ENCODE data around the gene CARTPT. TPM values are rescaled to one million over a fixed set of nuclear protein-coding genes. Genes with fewer than 3 reads are reported as not detected.

CARTPT gene
- total RNA-seq, 1 experiment from 2014 or later: not detected

- DNase-seq: no peak
- Mint-ChIP-seq H3K27ac (ENCODE audit: unreplicated experiment) (no peak overlapping the region), H3K27me3 (ENCODE audit: insufficient read depth, unreplicated experiment) (no peaks in the 10 kb centered on the region), H3K9me3 (ENCODE audit: unreplicated experiment) (no peaks in the 10 kb centered on the region), H3K4me3 (ENCODE audit: unreplicated experiment) (no peak overlapping the region), H3K4me1 (ENCODE audit: low read depth, unreplicated experiment) (no peaks in the 10 kb centered on the region), H3K36me3 (ENCODE audit: insufficient read depth, unreplicated experiment) (no peaks in the 10 kb centered on the region)
- Histone ChIP-seq H3K36me3 (ENCODE audit: control insufficient read depth, insufficient read depth, low read length) (no peaks in the 10 kb centered on the region), H3K9me3 (no peaks in the 10 kb centered on the region), H3K4me3 (ENCODE audit: low read depth, low read length) (no peak overlapping the region), H3K4me1 (no peaks in the 10 kb centered on the region), H3K27me3 (replicated peaks; ENCODE audit: control insufficient read depth, insufficient read depth, low read length) (no peaks in the 10 kb centered on the region)
- CTCF ChIA-PET: no interaction called here
- no TSS peak for BruUV-seq (replicated peaks)
- TF ChIP-seq CTCF (IDR thresholded peaks at IDR 0.05; ENCODE audit: insufficient read depth in 1 of 2, low read depth in 1 of 2, low read length in 1 of 2, severe bottlenecking in 1 of 2, unreplicated experiment in 1 of 2): no peak
- intact Hi-C loops (cut with micrococcal nuclease; ENCODE audit: unreplicated experiment): no loop called here
- POLR2A ChIA-PET: no interaction called here
Measured at GRCh38 chr5:71744009-71744790, 25.1 kb downstream of the CARTPT start.

- Mint-ChIP-seq H3K4me3 (ENCODE audit: unreplicated experiment) (no peak overlapping the region), H3K4me1 (ENCODE audit: low read depth, unreplicated experiment) (no peaks in the 10 kb centered on the region), H3K27me3 (ENCODE audit: insufficient read depth, unreplicated experiment) (no peaks in the 10 kb centered on the region), H3K36me3 (ENCODE audit: insufficient read depth, unreplicated experiment) (no peaks in the 10 kb centered on the region), H3K9me3 (ENCODE audit: unreplicated experiment) (peaks cover 7% of the 10 kb centered on the region), H3K27ac (ENCODE audit: unreplicated experiment) (no peak overlapping the region)
- ChIA-PET CTCF (no interaction called here), POLR2A (no interaction called here)
- H3K4me3 ChIP-seq (ENCODE audit: low read depth, low read length): no peak overlapping the region
- BruUV-seq (replicated peaks): no TSS peak
- no peaks in the 10 kb centered on the region for H3K9me3 ChIP-seq
- H3K4me1 ChIP-seq: no peaks in the 10 kb centered on the region
- intact Hi-C loops (cut with micrococcal nuclease; ENCODE audit: unreplicated experiment): no loop called here
- DNase-seq: no peak
- no peaks in the 10 kb centered on the region for H3K36me3 ChIP-seq (ENCODE audit: control insufficient read depth, insufficient read depth, low read length)
- no peak for TF ChIP-seq CTCF (IDR thresholded peaks at IDR 0.05; ENCODE audit: insufficient read depth in 1 of 2, low read depth in 1 of 2, low read length in 1 of 2, severe bottlenecking in 1 of 2, unreplicated experiment in 1 of 2)
- no peaks in the 10 kb centered on the region for H3K27me3 ChIP-seq (replicated peaks; ENCODE audit: control insufficient read depth, insufficient read depth, low read length)
Measured at GRCh38 chr5:71747182-71747581, 28.1 kb downstream of the CARTPT start.

- ChIA-PET CTCF (no interaction called here), POLR2A (no interaction called here)
- no peak overlapping the region for H3K27ac Mint-ChIP-seq (ENCODE audit: unreplicated experiment)
- H3K36me3 Mint-ChIP-seq (ENCODE audit: insufficient read depth, unreplicated experiment): no peaks in the 10 kb centered on the region
- no peak for DNase-seq
- Histone ChIP-seq H3K4me1 (no peaks in the 10 kb centered on the region), H3K9me3 (no peaks in the 10 kb centered on the region), H3K4me3 (ENCODE audit: low read depth, low read length) (no peak overlapping the region), H3K27me3 (replicated peaks; ENCODE audit: control insufficient read depth, insufficient read depth, low read length) (no peaks in the 10 kb centered on the region), H3K36me3 (ENCODE audit: control insufficient read depth, insufficient read depth, low read length) (no peaks in the 10 kb centered on the region)
- peaks cover 7% of the 10 kb centered on the region for H3K9me3 Mint-ChIP-seq (ENCODE audit: unreplicated experiment)
- no peaks in the 10 kb centered on the region for H3K27me3 Mint-ChIP-seq (ENCODE audit: insufficient read depth, unreplicated experiment)
- H3K4me1 Mint-ChIP-seq (ENCODE audit: low read depth, unreplicated experiment): no peaks in the 10 kb centered on the region
- intact Hi-C loops (cut with micrococcal nuclease; ENCODE audit: unreplicated experiment): no loop called here
- TF ChIP-seq CTCF (IDR thresholded peaks at IDR 0.05; ENCODE audit: insufficient read depth in 1 of 2, low read depth in 1 of 2, low read length in 1 of 2, severe bottlenecking in 1 of 2, unreplicated experiment in 1 of 2): no peak
- no peak overlapping the region for H3K4me3 Mint-ChIP-seq (ENCODE audit: unreplicated experiment)
- BruUV-seq (replicated peaks): no TSS peak
Measured at GRCh38 chr5:71748360-71748759, 29.3 kb downstream of the CARTPT start.
